ENCODE measurements around the gene RPRD2. TPM values are rescaled to one million over a fixed set of nuclear protein-coding genes. Genes with fewer than 3 reads are reported as not detected.

The RPRD2 gene
- total RNA-seq, 4 donors from 2014 or later, result 18.2 to 23.1 (median 21.1) TPM

- intact Hi-C loops (cut with DNase I; ENCODE audit: low total_unique reads), result no loop called here
- no peak overlapping the region for H3K4me3 ChIP-seq (ENCODE audit: low read depth, poor library complexity, severe bottlenecking)
- TF ChIP-seq POLR2A (IDR thresholded peaks at IDR 0.05), result no peak
- TF ChIP-seq CTCF (IDR thresholded peaks at IDR 0.05), result no peak
- DNase-seq (ENCODE audit: low spot score in 2 of 2), result no peak
- 65 to 81% methylated on average over 4 of the region's 4 CpGs for WGBS, 2 donors
These were observed 110.9 kb downstream of the RPRD2 start for GRCh38 chr1:150474869-150475268.

DNA sequence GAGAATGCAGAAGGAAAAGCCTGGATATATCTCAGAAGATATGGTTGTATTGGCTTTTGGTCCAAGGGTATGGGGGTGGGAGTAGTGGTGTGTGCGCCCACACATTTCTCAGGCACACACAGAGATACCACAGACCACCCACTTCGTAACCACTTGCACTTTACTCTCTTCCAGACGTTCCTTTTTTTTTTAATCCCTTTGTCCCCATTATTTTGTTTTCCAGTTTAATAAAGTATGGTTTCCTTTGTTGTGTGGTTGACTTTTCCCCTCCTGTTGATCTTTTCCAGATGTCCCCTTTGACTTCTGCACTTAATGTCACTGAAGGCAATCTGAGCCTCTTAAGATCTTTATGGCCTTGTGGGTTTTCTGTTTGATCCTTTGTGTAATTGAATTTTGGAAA lies 112.8 kb downstream of the RPRD2 start:
- intact Hi-C loops (cut with DNase I; ENCODE audit: low total_unique reads), result no loop called here
- DNase-seq (ENCODE audit: low spot score in 2 of 2), result no peak
- WGBS, 2 donors, result 57 to 81% methylated on average over 3 of the region's 3 CpGs
- no peak for TF ChIP-seq POLR2A (IDR thresholded peaks at IDR 0.05)
- TF ChIP-seq CTCF (IDR thresholded peaks at IDR 0.05), result no peak
- no peak overlapping the region for H3K4me3 ChIP-seq (ENCODE audit: low read depth, poor library complexity, severe bottlenecking)

GRCh38 chr1:150477320-150477719 lies 113.4 kb downstream of the RPRD2 start:
- WGBS, 2 donors, result 45% methylated on average over 1 of the region's 1 CpG
- DNase-seq (ENCODE audit: low spot score in 2 of 2), result peak in 1 of 2 donors; percentile 71
- intact Hi-C loops (cut with DNase I; ENCODE audit: low total_unique reads), result no loop called here

DNA sequence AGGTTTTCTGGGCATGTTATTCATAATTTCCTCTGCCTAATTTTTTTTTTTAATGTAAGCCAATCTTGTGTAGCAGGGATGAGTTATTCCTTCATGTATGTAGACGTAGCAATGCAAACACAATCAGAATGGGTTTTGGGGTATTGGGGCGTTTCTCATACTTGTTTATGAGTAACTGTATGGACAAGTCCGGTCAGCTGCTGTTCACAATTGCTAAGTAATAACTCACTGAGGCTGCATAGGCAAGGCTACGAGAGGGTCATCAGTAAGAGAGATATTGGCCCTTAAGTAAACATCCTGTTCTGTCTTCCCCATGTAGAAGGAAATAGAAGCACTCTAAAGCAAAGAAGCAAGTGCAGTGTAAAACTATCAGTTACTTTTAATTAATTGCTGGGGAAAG lies 113.8 kb downstream of the RPRD2 start:
- no peak overlapping the region for H3K4me3 ChIP-seq (ENCODE audit: low read depth, poor library complexity, severe bottlenecking)
- WGBS, 2 donors, result 50 to 53% methylated on average over 4 of the region's 4 CpGs
- no peak for TF ChIP-seq CTCF (IDR thresholded peaks at IDR 0.05)
- TF ChIP-seq POLR2A (IDR thresholded peaks at IDR 0.05), result no peak
- DNase-seq (ENCODE audit: low spot score in 2 of 2), result peak in 1 of 2 donors; percentile 34
- intact Hi-C loops (cut with DNase I; ENCODE audit: low total_unique reads), result no loop called here

More at GRCh38 chr1:150477320-150477719, 113.4 kb downstream of the RPRD2 start:
- no peak overlapping the region for H3K4me3 ChIP-seq (ENCODE audit: low read depth, poor library complexity, severe bottlenecking)
- no peak for TF ChIP-seq POLR2A (IDR thresholded peaks at IDR 0.05)
- no peak for TF ChIP-seq CTCF (IDR thresholded peaks at IDR 0.05)

GRCh38 chr1:150479370-150479769 lies 115.4 kb downstream of the RPRD2 start:
- H3K4me3 ChIP-seq (ENCODE audit: low read depth, poor library complexity, severe bottlenecking), result no peak overlapping the region
- no peak for DNase-seq (ENCODE audit: low spot score in 2 of 2)
- TF ChIP-seq POLR2A (IDR thresholded peaks at IDR 0.05), result no peak
- TF ChIP-seq CTCF (IDR thresholded peaks at IDR 0.05), result no peak
- intact Hi-C loops (cut with DNase I; ENCODE audit: low total_unique reads), result no loop called here
- WGBS, 2 donors, result 70 to 78% methylated on average over 4 of the region's 4 CpGs

DNA sequence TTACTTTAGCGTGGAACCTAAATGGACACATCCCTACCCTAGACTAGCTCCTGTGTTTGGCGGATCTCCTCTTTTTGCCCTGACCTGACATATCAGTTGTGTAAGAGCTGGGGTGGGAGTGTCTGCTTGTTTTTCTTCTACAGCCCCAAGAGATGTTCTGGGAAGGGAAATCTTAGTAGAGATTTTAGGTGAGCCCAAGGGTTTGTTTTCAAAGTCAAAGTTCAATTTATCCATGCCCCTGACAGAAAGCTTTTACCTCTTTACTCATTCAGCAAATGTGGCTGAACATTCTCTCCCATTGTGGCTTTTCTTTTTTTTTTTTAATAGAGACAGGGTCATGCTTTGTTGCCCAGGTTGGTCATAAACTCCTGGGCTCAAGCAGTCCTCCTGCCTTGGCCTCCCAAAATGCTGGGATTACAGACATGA lies 116.0 kb downstream of the RPRD2 start:
- 73 to 77% methylated on average over 2 of the region's 2 CpGs for WGBS, 2 donors
- intact Hi-C loops (cut with DNase I; ENCODE audit: low total_unique reads), result loop anchor here (10.0 kb wide), 1 partner anchor 515 kb away; no protein-coding TSS in a partner anchor
- no peak for DNase-seq (ENCODE audit: low spot score in 2 of 2)
- TF ChIP-seq POLR2A (IDR thresholded peaks at IDR 0.05), result no peak
- no peak for TF ChIP-seq CTCF (IDR thresholded peaks at IDR 0.05)
- H3K4me3 ChIP-seq (ENCODE audit: low read depth, poor library complexity, severe bottlenecking), result no peak overlapping the region

Data from lower leg skin (tissue), 4 donors.